Stimulated activated CD4-positive, alpha-beta T cell treated with anti-CD3 and anti-CD28 coated beads, Interleukin-1b, Interleukin-23, amount 100 ng/mL, for 4 hours (primary cell): ENCODE measurements around the gene RAB3GAP2.
A peak's percentile ranks its signal among the peaks of the same experiment; 100 is the strongest.
"Not testable (repeated sequence)": the region's sequence is repeated elsewhere in the genome, so short reads cannot be mapped to it uniquely, and the experiment has no call there.

ENCODE experiments used
- DNase-seq, 2 donors: peaks; one replicate each; pipeline ENCODE4 v3.0.0-alpha.2; 2020; ENCODE audit warnings: low read depth in 2 of 2

Gene RAB3GAP2

GRCh38 chr1:220149742-220150141 lies 122.5 kb downstream of the RAB3GAP2 start:
- DNase-seq, result no peak

- no peak for DNase-seq
Observed at GRCh38 chr1:220144051-220144450, 128.2 kb downstream of the RAB3GAP2 start.

GRCh38 chr1:220139966-220140365 lies 132.3 kb downstream of the RAB3GAP2 start:
- no peak for DNase-seq

GRCh38 chr1:220137019-220137786 lies 135.1 kb downstream of the RAB3GAP2 start:
- no peak for DNase-seq

GRCh38 chr1:220135755-220136154 lies 136.5 kb downstream of the RAB3GAP2 start:
- DNase-seq, result no peak

GRCh38 chr1:220129479-220130210 lies 142.6 kb downstream of the RAB3GAP2 start:
- DNase-seq, result no peak

- DNase-seq, result no peak
Observed at GRCh38 chr1:220127076-220127475, 145.2 kb downstream of the RAB3GAP2 start.

GRCh38 chr1:220124542-220124941 lies 147.7 kb downstream of the RAB3GAP2 start:
- DNase-seq, result no peak

GRCh38 chr1:220123889-220124288 lies 148.4 kb downstream of the RAB3GAP2 start:
- DNase-seq, result no peak

- DNase-seq, result no peak
Observed at GRCh38 chr1:220123066-220123465, 149.2 kb downstream of the RAB3GAP2 start.

- no peak for DNase-seq
Observed at GRCh38 chr1:220121791-220122530, 150.3 kb downstream of the RAB3GAP2 start.

GRCh38 chr1:220119043-220119512 lies 153.2 kb downstream of the RAB3GAP2 start:
- no peak for DNase-seq

- peak in 1 of 2 donors; percentile 12 for DNase-seq
Observed at GRCh38 chr1:220113136-220113695, 159.0 kb downstream of the RAB3GAP2 start.

GRCh38 chr1:220112600-220112999 lies 159.7 kb downstream of the RAB3GAP2 start:
- DNase-seq, result not testable (repeated sequence)

- DNase-seq, result not testable (repeated sequence)
Observed at GRCh38 chr1:220110473-220110872, 161.8 kb downstream of the RAB3GAP2 start.

- DNase-seq, result no peak
Observed at GRCh38 chr1:220099826-220100225, 172.4 kb downstream of the RAB3GAP2 start.
